Activated T-cell treated with anti-CD3 and anti-CD28 coated beads for 1 hour (primary cell): ENCODE results near the gene PREB.

Experiments used
- DNase-seq: peaks from one replicate; pipeline ENCODE4 v3.0.0-alpha.2; 2020; ENCODE audit warnings: low read depth

Gene PREB

GRCh38 chr2:27094353-27094984, 40.0 kb downstream of the PREB start:
- no peak for DNase-seq

- no peak for DNase-seq
These were observed 40.7 kb downstream of the PREB start for GRCh38 chr2:27093430-27094352.

- no peak for DNase-seq
These were observed 41.6 kb downstream of the PREB start for GRCh38 chr2:27092696-27093429.

GRCh38 chr2:27091746-27092695, 42.4 kb downstream of the PREB start:
- no peak for DNase-seq

- no peak for DNase-seq
These were observed 45.1 kb downstream of the PREB start for GRCh38 chr2:27089111-27089954.

GRCh38 chr2:27088634-27089033, 45.8 kb downstream of the PREB start:
- no peak for DNase-seq

GRCh38 chr2:27087823-27088410, 46.5 kb downstream of the PREB start:
- no peak for DNase-seq

GRCh38 chr2:27086724-27087593, 47.5 kb downstream of the PREB start, which contains the start of gene KHK:
TSS of gene KHK (plus strand) at chr2:27086772. CDS start at chr2:27087260, 488 bp downstream.
- DNase-seq, result no peak

- peak; percentile 96 for DNase-seq
These were observed 48.2 kb downstream of the PREB start for GRCh38 chr2:27086090-27086723.

GRCh38 chr2:27085673-27086089, 48.8 kb downstream of the PREB start:
- DNase-seq, result no peak

GRCh38 chr2:27085062-27085672, 49.3 kb downstream of the PREB start:
- no peak for DNase-seq

- DNase-seq, result no peak
These were observed 50.0 kb downstream of the PREB start for GRCh38 chr2:27084297-27085061.

GRCh38 chr2:27083410-27084296, 50.8 kb downstream of the PREB start:
- no peak for DNase-seq

- no peak for DNase-seq
These were observed 51.5 kb downstream of the PREB start for GRCh38 chr2:27082773-27083409.

- DNase-seq, result no peak
These were observed 52.3 kb downstream of the PREB start for GRCh38 chr2:27081984-27082772.
